Brain microvascular endothelial cell (primary cell): ENCODE measurements around the gene IL34.
"Not testable (repeated sequence)": the region's sequence is repeated elsewhere in the genome, so short reads cannot be mapped to it uniquely, and the experiment has no call there.

Experiments used
- DNase-seq: peaks from one replicate; pipeline ENCODE4 v3.0.0-alpha.2; 2020
- H3K27ac ChIP-seq: fragments of 250-450 bp; sonication (Bioruptor Pico); 2 replicates; pipeline ENCODE4 v1.5.1; 2020; ENCODE audit warnings: mild to moderate bottlenecking, moderate library complexity
- H3K27me3 ChIP-seq: fragments of 250-450 bp; sonication (Bioruptor Pico); replicated peaks from 2 replicates; pipeline ENCODE4 v1.5.1; 2020; ENCODE audit warnings: mild to moderate bottlenecking
- H3K36me3 ChIP-seq: fragments of 250-450 bp; sonication (Bioruptor Pico); replicated peaks from 2 replicates; pipeline ENCODE4 v1.5.1; 2020; ENCODE audit warnings: mild to moderate bottlenecking
- H3K4me3 ChIP-seq: 2 replicates; pipeline ENCODE4 v1.5.1; 2011; ENCODE audit warnings: low read depth, mild to moderate bottlenecking, control low read depth, low read length, moderate library complexity
- in situ Hi-C: cut with HindIII; loops from 2 replicates; pipeline ENCODE4 v1.10.0; 2017; ENCODE audit warnings: low sequenced_read_pairs, low pct_ligation_motif_present
- TF ChIP-seq, protein P1 (sequence below): IDR thresholded peaks from 2 replicates; pipeline ENCODE4 v1.5.1; 2011; ENCODE audit warnings: low read depth, mild to moderate bottlenecking, moderate library complexity, low read length, control low read depth, inconsistent platforms; ENCODE audit errors: missing control alignments

IL34 gene

DNA sequence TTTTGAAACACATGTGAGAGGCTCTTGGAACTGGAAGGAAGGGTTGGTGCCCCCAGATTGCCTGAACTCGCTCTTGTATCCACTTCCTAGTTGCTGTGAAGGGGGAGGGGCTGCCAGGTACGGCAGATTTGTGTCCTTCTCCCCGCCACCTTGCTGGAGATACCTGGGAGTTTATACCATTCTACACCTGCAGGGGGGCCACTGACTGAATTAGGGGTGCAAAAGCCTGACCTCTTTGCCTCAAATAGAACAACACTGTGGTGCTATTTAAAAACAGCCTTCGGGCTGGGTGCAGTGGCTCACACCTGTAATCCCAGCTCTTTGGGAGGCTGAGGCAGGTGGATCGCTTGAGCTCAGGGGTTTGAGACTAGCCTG is 35.1 kb upstream of the IL34 start:
- TF ChIP-seq, protein P1, sequence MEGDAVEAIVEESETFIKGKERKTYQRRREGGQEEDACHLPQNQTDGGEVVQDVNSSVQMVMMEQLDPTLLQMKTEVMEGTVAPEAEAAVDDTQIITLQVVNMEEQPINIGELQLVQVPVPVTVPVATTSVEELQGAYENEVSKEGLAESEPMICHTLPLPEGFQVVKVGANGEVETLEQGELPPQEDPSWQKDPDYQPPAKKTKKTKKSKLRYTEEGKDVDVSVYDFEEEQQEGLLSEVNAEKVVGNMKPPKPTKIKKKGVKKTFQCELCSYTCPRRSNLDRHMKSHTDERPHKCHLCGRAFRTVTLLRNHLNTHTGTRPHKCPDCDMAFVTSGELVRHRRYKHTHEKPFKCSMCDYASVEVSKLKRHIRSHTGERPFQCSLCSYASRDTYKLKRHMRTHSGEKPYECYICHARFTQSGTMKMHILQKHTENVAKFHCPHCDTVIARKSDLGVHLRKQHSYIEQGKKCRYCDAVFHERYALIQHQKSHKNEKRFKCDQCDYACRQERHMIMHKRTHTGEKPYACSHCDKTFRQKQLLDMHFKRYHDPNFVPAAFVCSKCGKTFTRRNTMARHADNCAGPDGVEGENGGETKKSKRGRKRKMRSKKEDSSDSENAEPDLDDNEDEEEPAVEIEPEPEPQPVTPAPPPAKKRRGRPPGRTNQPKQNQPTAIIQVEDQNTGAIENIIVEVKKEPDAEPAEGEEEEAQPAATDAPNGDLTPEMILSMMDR = no peak
- no peak overlapping the region for H3K27ac ChIP-seq
- no peaks in the 10 kb centered on the region for H3K27me3 ChIP-seq
- DNase-seq = no peak
- in situ Hi-C loops = no loop called here
- H3K4me3 ChIP-seq = no peak overlapping the region
- no peaks in the 10 kb centered on the region for H3K36me3 ChIP-seq

DNA sequence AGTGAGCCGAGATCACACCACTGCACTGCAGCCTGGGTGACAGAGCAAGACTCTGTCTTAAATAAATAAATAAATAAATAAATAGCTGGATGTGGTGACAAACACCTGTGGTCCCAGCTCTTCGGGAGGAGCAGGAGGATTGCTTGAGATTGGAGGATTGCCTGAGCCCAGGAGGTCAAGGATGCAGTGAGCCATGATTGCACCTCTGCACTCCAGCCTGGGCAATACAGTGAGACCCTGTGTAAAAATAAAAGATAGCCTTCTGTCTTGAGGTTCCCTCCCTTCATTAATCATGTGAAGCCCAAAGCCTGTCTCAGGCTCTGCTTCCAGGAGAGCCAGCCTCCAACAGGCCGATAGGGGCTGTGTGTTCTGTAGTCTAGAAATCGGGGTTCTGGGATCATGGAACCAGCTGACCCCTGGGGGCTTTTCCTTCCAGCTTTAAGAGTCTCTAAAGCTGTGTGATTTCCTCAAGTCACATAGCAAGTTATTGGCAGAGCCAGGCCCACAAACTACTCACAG is 34.5 kb upstream of the IL34 start:
- H3K27me3 ChIP-seq = no peaks in the 10 kb centered on the region
- in situ Hi-C loops = no loop called here
- TF ChIP-seq, protein P1 = no peak
- no peak overlapping the region for H3K4me3 ChIP-seq
- H3K27ac ChIP-seq = no peak overlapping the region
- no peak for DNase-seq
- no peaks in the 10 kb centered on the region for H3K36me3 ChIP-seq

DNA sequence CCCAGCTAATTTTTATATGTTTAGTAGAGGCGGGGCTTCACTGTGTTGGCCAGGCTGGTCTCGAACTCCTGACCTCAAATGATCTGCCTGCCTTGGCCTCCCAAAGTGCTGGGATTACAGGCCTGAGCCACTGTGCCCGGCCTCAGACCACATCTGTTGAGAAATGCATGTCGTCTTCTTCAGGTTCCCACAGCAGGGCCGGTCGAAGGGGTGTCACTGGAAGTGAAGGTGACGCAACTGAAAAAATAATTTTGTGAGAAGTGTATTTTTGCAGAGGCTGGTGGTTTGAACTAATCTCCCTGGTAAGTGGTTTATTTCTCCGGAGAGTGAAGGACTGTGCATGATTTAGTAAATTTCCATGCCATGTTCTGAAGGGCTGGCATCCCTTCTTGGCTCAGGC is 33.4 kb upstream of the IL34 start:
- Histone ChIP-seq H3K4me3 (no peak overlapping the region), H3K27ac (no peak overlapping the region), H3K27me3 (no peaks in the 10 kb centered on the region), H3K36me3 (no peaks in the 10 kb centered on the region)
- in situ Hi-C loops = no loop called here
- no peak for DNase-seq
- TF ChIP-seq, protein P1 = no peak

DNA sequence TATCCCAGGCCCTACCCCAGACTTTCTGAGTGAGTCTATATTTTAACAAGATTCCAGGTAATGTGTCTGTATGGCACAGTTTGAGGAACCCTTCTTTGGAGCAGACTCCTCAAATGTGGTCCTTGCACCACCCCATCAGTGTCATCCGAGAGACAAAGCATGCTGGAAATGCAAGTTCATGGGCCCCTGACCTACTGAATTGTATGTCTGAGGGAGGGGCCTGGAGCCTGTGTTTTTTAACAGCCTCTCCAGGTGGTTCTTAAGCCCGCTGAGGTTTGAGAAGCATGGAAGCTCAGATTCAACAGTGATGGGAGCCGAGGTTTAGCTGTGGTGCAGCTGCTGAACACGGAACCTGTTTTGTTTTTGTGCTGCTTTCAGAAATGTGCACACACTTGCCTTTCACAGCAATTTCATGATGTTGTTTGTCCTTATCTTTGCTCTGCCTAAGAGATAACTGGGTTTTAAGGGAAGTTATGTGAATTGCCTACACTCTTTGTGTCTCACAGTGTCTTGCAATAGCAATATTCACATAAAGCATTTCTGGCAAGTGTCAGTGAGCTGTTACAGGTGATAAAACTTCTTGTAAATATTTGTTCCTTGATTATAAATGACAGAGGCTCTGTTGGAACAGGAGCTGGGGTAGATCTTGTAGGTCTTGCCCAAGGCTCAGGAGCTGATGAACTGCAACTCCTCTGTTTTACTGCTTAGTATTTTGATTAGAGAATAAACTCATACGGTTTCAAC is 32.0 kb upstream of the IL34 start:
- TF ChIP-seq, protein P1 = no peak
- no peaks in the 10 kb centered on the region for H3K27me3 ChIP-seq
- in situ Hi-C loops = no loop called here
- H3K36me3 ChIP-seq = no peaks in the 10 kb centered on the region
- H3K27ac ChIP-seq = no peak overlapping the region
- DNase-seq = no peak
- no peak overlapping the region for H3K4me3 ChIP-seq

DNA sequence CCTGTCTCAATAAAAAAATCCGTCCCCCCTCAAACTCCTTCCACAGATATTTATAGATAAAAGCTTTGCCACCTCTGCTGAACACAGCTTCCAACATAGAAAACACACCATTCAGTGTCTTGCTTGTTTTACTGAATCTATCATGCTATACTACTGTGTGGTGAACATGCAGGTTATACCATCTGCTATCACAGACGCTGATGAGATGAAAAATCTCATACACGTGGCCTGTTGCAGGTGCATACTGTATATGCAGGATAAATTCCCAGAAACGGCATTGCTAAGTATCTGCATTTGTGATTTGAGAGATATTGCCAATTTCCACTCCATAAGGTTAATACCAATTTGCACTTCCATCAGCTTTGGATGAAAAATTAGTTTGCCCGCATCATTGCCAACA is 30.4 kb upstream of the IL34 start:
- no peak for DNase-seq
- TF ChIP-seq, protein P1 = no peak
- in situ Hi-C loops = no loop called here
- H3K4me3 ChIP-seq = no peak overlapping the region
- no peaks in the 10 kb centered on the region for H3K36me3 ChIP-seq
- no peaks in the 10 kb centered on the region for H3K27me3 ChIP-seq
- no peak overlapping the region for H3K27ac ChIP-seq

DNA sequence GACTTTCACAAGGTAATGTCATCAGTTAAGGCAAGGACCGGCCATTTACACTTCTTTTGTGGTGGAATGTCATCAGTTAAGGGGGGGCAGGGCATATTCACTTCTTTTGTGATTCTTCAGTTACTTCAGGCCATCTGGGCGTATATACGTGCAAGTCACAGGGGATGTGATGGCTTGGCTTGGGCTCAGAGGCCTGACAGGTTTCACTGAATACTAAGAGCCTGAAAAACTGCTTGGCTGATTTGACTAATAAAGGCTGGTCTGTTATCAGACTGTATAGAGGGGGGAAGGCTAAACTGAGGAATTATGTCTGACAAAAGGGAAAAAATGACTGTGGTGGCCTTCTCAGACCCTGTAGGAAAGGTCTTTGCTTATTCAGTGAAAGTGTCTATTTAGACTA is 24.5 kb upstream of the IL34 start:
- DNase-seq, H3K27me3 ChIP-seq, H3K27ac ChIP-seq, H3K4me3 ChIP-seq, in situ Hi-C loops, H3K36me3 ChIP-seq: not testable (repeated sequence)
